Heart left ventricle (tissue), 13 donors: ENCODE measurements around the gene TFIP11.

ENCODE experiments used
- POLR2A ChIP-seq, 2 donors: fragments of 450-650 bp; IDR thresholded peaks; one replicate each; pipeline ENCODE4 v1.6.1; 2017; ENCODE audit warnings: antibody characterized with exemption in 2 of 2, mild to moderate bottlenecking in 2 of 2, moderate library complexity in 2 of 2
- TF ChIP-seq, protein P1 (sequence below), 12 donors: fragments of 200-600 bp; sonication (generic) in 4 of 12; IDR thresholded peaks; one replicate each; pipeline versions ENCODE4 v1.5.0 to v1.8.0; 2018 to 2022; ENCODE audit warnings: antibody characterized with exemption in 12 of 12, mild to moderate bottlenecking in 5 of 12
- donor health status: ischemic (EF 13 %, LVEDD 7.1; RV severe dilation, severe dysfunction).
- donor health status: DM: no; HTN: yes; CAD: no.
- donor health status: DM: no; HTN: no; CAD: no.
- donor health status: ischemic (EF 25% LVEDD 6.9; RV normal size, moderate dysfunction).
- donor health status: ischemic (EF 25% LVEDD 5.7; RV mildly dilated, moderate dysfunction).
- donor health status: ischemic (EF 35%, LVEDD 5.7; RV mildly dilated, moderate dysfunction).
- donor health status: nonischemic (EF 11% LVEDD 7.7; RV severe dilation, severe dysfunction).
- donor health status: DM: yes; HTN: yes; CAD: no.
- donor health status: PGD.
- donor health status: ischemic (EF 29% LVEDD 5.4; RV normal size, mild dysfunction).
- donor health status: nonischemic (EF 23%, LVEDD 6.1; RV moderate dilation, normal function).

DNA sequence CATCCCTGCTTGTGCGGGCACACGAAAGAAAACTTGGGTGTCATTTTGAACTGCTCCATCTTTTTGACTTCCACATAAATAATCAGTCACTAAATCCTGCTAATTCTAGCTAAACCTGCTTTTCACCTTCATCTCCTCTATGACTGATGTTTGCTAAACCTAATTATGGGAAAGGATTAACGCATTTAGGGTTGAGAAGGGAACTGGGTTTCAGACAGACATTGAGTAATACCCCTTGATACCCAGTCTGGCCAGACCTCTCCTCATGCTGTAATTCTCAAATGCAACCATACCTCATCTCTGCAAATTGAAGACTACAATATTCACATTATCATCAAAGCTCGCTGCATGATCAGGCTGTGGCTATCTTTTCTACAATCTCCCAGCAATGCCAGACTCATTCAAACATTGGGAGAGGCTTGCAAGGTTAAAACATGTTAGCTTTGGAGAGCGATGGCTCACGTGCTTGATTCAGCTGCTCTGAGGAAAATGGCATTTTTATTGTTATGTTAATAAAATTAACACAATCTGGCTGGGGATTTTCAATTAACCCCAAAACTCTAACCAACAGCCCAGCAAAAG, 31.1 kb downstream of the TFIP11 start:
- TF ChIP-seq, protein P1, sequence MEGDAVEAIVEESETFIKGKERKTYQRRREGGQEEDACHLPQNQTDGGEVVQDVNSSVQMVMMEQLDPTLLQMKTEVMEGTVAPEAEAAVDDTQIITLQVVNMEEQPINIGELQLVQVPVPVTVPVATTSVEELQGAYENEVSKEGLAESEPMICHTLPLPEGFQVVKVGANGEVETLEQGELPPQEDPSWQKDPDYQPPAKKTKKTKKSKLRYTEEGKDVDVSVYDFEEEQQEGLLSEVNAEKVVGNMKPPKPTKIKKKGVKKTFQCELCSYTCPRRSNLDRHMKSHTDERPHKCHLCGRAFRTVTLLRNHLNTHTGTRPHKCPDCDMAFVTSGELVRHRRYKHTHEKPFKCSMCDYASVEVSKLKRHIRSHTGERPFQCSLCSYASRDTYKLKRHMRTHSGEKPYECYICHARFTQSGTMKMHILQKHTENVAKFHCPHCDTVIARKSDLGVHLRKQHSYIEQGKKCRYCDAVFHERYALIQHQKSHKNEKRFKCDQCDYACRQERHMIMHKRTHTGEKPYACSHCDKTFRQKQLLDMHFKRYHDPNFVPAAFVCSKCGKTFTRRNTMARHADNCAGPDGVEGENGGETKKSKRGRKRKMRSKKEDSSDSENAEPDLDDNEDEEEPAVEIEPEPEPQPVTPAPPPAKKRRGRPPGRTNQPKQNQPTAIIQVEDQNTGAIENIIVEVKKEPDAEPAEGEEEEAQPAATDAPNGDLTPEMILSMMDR (IDR thresholded peaks at IDR 0.05): no peak
- TF ChIP-seq POLR2A (IDR thresholded peaks at IDR 0.05): no peak
